Myocyte (in vitro differentiated cells): Measurements from ENCODE around the gene SESN2. TPM values are rescaled to one million over a fixed set of nuclear protein-coding genes. Genes with fewer than 3 reads are reported as not detected.

Experiments used
- DNase-seq: peaks from one replicate; pipeline ENCODE4 v3.0.0-alpha.2; 2012; ENCODE audit warnings: low read depth
- total RNA-seq: library from RNA; depleted of rRNA; stranded (reverse); fragments of >200 nt; gene quantifications from 2 replicates; pipeline ENCODE4 v1.2.3, GENCODE V29; 2014

SESN2 gene
- total RNA-seq, 1 donor from 2014 or later: 18.0 TPM

DNA sequence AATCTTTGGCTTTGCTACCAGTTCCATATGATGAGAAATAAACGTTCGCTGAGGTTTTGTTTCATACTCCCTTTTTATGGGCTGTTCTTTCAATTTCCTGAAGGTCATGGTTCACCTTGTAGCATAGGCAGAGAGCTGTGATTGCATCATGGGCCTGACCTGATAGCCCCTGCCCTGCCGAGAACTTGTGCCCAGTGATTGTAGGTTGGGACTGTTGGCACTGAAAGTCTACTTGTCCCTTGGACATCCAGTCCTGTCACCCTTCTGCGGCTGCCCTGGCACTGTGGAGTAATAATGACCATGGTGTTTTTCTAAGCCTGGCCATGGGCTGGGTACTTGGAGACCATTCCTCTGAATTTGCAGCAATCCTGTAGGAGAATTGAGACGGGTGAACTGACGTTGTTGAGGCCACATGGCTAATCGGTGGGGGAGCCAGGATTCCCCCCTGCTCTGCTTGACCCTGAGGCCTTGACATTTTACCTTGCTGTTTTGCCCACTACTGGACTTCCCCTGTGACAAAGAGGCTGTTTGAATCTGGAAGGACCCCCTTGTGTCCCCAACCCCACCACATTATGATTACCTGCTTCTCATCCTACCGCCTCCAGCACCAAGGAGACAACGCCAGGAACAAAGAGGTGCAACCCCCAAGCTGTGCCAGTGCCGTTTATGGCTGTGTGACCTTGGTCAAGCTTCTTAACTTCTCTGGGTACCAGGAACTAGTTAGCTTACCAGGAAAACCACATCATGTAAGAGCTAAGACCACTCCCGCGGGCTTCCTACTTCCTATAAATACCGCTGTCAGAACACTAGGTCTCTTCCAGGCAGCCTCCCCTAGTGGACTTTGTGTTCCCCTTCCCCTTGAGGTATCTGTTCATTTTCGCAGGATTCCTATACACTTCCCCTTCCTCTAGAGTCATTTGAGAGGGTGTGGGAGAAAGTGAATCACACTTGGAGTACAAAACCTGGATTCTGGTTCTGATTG is 23.4 kb downstream of the SESN2 start:
- DNase-seq: no peak

DNA sequence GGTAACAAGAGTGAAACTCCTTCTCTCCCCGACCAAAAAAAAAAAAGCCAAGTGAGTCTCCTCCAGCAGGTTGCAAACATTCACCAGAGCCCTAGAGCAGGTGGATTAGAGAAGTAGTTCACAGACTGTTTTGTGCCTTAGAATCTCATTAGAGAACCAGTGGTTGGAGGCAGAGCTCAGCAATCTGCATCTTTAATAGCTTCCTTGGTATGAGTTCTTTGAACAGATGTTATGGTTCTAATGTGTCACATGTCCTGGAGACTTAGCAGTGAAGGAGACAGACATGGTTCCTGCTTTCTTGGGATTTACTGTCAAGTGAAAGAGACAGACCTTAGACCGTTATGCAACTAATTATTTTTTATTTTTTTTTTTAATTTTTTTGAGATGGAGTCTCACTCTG is 26.8 kb downstream of the SESN2 start:
- DNase-seq: no peak

DNA sequence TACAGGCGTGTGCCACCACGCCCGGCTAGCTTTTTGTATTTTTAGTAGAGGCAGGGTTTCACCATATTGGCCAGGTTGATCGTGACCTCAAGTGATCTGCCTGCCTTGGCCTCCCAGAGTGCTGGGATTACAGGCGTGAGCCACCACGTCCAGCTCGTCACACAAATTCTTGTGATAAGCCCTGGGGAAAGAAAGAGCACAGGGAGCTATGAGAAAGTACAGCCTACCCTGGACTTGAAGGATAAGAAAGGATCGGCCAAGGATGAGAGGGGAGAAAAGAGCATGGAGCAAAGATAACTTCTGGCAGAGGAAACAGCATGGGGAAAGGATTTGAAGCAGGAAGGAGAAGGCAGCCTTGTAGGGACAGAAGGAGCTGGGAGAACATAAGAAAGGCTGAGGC is 29.2 kb downstream of the SESN2 start:
- no peak for DNase-seq

DNA sequence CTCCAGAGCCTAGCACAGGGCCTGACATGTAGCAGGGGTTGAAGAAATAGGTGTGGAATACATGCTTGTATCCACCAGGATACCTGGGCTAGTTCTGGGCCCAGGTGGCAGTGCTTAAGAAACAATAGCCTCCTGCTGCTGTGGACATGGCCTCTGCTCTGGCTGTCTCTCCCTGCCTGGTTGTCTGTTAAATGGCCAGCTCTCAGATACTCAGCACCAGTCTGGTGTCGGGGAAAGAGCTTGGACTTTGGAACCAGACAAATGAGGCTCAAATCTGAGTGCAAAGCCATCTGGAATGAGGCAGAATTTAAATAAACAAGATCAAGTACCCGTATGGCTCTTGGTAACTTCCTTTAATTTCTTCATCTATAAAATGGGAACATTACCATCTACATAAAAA is 31.5 kb downstream of the SESN2 start:
- DNase-seq: no peak

DNA sequence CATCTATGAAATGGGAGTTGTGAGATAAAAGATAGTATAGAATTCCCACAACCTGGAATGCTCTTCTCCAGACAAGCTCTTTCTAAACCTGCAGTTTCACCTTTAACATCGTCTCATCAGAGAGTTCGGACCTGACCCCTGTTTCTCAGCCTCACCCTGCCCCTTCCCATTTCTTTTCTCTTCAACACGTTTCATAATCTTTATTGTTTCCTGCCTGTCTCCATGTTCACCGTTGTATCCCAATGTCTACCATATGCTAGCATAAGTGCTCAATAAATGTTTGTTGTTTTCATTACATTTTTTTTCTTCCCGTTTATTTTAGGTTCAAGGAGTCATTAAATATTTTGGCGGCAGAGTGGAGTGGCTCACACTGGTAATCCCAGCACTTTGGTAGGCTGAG is 32.4 kb downstream of the SESN2 start:
- DNase-seq: no peak

DNA sequence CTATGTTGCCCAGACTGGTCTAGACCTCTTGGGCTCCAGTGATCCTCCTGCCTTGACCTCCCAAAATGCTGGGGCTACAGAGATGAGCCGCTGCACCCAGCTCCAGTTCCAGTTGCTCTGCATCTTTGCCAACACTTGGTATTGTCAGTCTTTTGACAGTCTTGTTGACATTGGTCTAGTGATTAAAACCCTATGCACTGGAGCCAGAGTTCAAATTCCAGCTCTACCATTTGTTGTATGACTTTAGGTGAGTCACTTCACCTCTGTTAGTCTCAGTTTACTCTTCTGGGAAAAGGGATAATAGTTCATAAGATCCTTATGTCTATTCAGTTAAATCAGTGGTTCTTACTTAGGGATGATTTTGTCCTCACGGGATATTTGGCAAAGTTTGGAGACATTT is 36.6 kb downstream of the SESN2 start:
- DNase-seq: no peak

DNA sequence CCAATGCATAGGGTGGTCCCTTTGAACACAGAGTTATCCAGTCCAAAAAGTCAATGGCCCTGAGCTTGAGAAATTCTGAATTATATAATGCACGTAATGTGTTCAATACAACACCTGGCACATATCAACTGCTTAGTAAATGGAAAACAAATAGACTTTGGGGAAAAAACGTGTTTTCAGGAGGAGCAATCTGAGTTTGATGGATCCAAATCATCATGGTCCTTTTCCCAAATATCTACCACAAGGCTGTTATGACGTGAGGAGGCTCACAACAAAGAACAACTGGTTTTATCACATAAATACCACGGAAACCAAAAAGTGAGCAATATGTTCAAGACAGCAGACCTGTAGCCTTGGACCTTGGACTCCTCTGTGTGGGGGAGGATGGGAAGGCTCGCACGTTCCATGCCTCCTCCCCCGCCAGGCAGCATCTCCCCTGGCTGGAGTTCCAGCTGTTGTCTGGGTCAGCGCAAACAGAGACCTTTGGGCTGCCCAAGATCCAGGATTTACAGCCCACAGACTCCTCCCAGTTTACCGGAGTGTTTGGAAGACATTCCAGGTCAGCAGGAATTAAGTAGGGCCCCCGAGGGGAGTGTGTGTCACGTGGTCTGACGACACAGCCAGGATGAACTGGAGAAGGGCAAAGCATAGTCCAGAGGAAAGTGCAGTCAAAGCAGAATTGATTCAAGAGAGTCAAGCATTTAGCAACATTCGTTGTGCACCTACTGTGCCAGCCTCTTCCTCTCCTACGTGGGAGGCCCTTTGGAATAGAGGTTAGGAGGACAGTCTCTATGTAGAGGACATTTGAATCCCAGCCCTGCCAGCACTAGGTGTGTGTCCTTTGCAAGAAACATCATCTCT is 37.3 kb downstream of the SESN2 start:
- DNase-seq: peak; percentile 63

DNA sequence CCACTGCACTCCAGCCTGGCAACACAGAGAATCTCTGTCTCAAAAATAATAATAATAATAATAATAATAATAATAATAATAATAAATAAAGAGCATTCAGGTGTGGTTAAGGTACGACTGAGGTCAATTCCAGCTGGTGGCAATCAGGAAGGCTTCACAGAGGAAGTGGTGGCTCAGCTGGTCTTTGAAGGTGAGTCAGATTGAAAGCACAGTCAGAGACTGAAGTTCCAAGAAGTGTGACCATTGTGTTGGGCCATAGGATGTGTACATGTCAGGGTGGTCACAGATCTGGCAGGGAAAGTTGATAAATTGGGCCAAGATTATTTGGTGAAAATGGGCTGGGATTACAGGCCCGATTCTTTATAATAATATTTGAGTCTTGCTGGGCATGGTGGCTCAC is 38.5 kb downstream of the SESN2 start:
- no peak for DNase-seq

DNA sequence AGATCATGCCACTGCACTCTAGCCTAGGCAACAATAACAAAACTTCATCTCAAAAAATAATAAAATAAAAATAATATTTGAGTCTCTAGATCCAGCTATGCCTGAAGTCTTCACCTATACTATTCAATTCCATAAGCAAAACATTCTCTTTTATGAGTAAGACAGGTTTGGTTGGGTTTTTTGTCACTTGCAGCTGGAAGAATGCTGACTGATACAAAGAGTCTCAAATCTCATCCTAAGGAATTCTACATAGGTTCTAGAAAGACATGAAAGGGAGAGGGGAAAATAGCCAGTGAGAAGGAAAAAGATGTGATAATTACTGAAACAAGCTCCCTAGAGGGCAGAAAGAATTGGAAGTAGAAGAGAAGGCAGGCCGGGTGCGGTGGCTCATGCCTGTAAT is 39.1 kb downstream of the SESN2 start:
- no peak for DNase-seq

DNA sequence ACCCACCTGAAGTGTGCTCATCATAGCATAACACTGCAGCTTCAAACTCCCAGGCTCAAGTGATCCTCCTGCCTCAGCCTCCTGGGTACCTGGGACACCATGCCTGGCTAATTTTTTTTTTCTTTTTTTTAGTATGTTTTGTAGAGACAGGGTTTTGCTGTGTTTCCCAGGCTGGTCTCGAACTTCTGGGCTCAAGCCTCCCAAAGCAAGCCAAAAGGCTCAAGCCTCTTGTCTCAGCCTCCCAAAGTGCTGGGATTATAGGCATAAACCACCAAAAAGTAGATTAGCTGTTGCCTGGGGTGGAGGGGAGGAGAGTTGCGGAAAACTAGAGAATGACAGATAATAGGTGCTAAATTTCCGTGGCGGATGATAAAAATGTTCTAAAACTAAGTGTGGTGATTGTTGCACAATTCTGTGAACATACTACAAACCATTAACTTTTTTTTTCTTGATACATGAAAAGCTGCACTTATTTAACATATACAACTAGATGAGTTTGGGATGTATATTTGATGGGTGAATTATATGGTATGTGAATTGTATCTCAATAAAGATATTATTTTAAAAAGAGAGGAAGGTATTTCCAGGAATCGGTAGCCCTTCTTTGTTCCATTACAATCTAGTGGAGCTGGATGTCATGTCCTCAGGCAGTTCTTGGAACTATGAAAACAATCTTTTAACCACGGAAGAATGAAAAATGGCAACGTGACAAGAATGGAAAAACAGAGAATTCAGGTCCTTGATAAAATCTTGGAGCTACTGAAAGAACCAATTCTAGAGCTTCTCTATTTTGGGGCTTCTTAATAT is 42.3 kb downstream of the SESN2 start:
- DNase-seq: no peak

DNA sequence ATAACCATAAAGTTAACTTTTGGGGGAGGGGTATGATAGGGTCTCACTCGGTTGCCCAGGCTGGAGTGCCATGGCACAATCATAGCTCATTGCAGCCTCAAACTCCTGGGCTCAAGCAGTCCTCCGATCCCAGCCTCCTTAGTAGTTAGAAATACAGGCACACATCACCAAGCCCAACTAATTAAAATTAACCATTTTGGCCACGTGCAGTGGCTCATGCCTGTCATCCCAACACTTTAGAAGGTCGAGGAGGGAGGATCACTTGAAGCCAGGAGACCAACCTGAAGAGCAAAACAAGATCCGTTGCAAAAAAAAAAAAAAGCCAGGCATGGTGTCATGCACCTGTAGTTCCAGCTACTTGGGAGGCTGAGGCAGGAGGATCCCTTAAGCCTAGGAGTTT is 42.9 kb downstream of the SESN2 start:
- DNase-seq: no peak

DNA sequence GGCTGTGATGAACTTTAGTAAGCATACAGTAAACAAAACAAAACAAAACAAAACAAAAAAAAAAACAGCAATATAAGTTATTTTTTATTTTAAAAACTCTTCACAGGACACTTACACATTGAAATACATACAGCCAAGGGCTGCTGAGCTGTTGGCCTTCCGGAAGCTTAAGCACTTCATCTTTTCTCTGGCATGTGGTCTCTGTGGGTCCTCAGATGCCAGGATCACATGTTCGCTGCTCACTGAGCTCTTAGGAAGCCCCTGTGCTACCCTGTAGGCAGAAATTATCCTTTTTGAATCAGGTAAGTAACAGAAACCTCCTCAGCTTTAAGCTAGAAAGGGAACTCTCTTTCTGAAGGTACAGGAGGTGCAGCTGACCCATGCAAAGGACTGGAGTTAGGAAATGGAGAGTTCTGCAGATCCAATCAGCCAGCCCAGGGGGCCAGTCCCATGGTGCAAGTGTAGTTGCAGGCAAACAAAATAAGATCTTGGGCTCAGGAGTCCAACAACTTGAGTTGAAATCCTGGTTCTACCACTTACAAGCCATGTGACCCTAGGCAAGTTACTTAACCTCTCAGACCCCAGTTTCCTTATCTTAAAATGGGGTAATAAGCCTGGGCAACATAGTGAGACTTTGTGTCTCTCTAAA is 47.1 kb downstream of the SESN2 start:
- DNase-seq: no peak

DNA sequence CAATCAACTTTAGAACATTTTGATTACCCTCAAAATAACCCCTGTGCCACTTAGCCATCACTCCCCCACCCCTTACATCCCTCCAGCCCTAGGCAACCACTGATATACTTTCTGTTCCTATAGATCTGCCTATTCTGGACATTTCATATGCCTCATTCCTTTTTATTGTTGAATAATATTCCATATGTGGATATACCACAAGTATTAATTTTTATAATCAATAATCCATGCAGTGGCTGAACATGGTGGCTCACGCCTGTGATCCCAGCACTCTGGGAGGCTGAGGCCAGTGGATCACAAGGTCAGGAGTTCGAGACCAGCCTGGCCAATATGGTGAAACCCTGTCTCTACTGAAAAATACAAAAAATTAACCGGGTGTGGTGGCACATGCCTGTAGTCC is 49.4 kb downstream of the SESN2 start:
- no peak for DNase-seq

DNA sequence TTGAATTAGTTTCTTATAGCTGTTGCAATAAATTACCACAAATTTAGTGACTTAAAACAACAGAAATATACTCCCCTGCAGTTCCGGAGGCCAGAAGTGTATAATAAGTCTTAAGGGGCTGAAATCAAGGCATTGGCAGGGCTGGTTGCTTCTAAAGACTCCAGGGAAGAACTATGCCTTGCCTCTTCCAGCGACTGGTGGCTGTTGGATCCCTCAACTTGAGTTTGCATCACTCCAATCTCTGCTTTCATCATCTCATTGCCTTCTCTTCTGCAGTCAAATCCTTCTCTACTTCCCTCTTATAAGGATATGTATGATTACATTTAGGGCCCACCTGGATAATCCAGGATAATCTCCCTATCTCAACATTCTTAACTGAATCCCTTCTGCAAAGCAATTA is 50.4 kb downstream of the SESN2 start:
- DNase-seq: no peak

DNA sequence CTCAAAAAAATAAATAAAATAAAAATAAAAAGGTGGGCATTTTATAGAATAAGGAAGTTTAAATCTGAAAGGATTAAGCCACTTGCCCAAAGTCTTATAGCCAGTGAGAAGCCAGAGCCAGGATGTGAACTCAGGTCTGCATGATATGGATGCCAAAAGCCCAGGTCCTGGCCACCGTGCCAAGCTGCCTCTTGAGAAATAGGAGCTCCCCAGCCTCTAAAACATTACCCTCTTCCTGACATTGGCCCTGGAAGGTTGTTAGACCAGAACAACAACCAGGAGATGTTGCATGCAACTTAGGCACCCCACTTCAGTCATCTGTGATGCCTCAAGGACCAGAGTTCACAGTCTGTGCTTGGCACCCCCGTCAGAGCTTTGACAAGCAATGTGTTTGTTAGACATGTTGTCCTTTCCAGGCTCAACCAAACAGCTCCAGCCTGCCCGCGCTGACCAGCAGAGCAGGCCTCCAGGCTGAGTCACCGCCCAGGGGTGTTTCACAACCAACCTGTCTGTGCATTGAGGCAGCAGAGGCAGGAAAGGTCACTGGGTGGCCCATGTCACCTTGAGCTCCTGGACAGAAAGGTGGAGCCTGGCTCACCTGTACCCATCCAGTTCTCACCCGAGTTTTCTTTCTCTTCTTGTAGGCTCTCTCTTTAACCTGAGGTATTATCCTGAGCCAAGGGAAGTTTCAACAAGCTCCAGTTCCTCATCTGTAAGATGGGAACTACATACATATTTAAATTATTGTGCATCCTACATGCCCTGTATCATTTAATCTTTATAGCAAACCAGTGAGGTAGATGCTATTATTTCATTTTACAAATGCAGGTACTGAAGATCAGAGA is 54.6 kb downstream of the SESN2 start:
- DNase-seq: peak; percentile 31

DNA sequence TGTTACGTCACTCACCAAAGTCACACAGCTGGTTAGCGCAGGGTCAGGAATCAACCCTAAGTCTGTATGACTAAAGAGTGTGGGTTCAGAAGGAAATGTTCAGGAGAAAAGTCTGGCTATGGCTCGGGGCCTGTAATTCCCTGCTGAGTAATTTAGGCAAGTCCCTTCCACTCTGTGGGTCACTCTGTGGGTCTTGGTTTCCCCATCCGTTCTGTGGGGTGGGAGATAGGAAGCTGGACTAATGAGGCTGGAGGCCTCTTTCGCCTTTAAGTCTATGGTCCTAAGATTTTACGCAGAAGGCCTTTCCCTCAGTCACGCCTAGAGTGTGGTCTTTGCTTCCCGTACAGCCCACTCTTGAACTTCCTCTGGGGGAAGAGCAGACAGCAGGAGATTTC is 55.2 kb downstream of the SESN2 start:
- DNase-seq: no peak

DNA sequence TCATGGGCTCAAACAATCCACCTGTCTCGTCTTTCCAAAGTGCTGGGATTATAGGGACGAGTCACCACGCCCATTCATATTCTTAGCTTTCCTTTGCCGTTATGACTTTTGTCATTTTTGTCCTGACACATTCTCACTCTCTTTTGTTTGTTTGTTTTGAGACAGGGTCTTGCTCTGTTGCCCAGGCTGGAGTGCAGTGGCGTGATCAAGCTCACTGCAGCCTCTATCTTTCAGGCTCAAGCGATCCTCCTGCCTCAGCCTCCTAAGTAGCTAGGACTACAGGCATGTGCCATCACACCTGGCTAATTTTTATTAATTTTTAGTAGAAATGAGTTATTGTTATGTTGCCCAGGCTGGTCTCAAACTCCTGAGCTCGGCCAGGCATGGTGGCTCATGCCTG is 57.7 kb downstream of the SESN2 start:
- DNase-seq: no peak

DNA sequence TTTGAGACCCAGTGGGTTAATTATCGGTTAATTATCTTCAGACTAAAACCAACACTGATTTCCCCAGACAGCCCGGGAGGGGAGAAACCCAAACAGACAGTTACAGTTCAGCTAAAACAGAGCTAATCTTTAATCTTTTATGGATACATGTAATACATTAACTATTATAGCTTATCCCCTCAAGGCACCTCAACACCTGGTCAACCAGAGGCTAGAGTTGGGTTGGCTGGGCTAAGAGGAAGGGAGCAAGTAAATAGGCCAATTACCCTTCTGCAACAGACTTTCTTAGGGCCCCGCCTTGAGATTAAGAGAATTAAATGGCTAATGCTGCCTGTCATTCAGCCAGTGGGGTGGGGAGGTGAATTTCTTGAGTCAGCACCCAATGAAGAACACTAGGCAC is 62.9 kb downstream of the SESN2 start:
- no peak for DNase-seq

DNA sequence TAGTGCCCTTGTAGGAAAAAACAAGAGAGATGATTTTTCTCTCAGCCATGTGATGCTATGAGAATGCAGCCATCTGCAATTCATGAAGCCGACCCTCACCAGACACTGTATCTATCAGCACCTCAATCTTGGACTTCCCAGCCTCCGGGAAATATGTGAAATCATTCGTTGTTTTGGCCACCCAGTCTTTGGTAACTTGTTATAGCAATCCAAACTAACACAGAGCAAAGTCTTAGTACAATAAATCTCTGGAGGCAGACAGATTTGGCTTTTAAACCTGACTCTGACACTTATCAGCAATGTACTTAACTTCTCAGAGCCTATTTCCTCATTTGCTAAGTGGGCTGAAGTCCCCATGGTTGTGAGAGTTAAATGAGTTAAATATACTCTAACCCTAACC is 64.4 kb downstream of the SESN2 start:
- DNase-seq: no peak

DNA sequence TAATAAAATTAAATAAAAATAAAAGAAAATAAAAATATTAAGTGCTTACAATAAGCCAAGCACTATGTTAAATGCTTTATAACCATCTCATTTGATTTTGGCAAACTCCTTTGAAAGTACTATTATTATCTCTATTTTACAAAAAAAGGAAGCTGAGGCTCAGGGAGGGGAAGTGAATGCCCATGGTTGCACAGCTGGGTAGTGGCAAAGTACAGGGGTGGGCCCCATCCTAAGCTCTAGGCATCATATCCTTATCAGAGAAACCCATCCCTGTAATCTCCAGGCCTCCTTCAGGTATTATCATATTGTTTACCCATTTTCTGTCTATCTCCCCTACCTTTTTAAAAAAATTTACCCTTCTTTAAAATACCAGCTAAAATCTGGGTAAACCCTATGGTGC is 67.2 kb downstream of the SESN2 start:
- no peak for DNase-seq
